Skin of body (tissue), 2 donors: ENCODE data around the gene ZFAND4. TPM values are rescaled to one million over a fixed set of nuclear protein-coding genes. Genes with fewer than 3 reads are reported as not detected.
"Not testable (repeated sequence)": the region's sequence is repeated elsewhere in the genome, so short reads cannot be mapped to it uniquely, and the experiment has no call there.

Experiments used
- DNase-seq: peaks from one replicate; lab custom pipeline; 2025; lab: John Stamatoyannopoulos, UW
- total RNA-seq: library from RNA; depleted of rRNA; stranded (reverse); fragments of >200 nt; gene quantifications from one replicate; pipeline ENCODE4 v1.2.3, GENCODE V29; 2014

The ZFAND4 gene
- total RNA-seq, result 12.3 TPM

DNA sequence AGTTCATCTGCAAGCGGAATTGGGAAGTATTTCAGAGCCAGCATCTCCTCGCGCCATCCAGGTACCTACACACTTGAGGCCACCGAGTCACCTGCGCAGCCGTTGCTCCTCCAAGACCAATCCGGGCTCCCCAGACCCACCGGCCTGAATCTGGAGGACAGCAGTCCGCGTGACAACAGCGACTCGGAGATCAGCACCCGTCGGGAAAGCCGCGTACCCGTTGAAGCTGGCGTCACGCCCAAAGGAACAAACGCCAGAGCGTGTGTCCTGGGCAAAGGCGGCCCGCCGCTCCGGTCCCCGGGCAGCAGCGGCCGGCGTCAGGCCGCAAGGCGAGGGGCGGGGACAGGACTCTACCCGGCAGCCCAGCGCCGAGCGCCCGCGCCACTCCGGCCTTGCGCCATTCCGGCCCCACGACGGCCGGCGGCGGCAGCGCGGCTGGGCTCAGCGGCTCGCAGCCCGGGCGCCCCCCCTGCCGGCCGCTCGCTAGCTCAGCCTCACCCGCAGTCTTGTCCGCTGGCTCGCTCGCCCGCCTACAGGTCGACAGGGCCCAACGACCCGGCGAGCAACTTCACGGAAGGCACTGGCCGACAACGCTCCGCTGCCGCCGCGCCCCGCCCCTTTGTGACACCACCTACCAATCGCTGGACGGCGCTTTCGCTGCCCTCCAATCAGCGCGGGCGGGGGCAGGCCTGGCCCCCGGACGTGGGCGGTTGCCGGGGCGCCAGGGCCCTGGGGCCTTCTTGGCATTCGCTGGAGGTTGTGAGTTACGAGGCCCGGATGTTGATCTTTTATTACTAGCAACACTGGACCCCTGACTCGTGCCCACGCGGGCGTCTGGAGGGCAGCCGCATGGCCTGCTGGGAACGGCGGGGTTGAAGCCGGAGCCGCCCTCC lies at the start of gene ZFAND4:
Gene ZFAND4 (minus strand): TSS at position 592 of the 893 bp plus-strand sequence. CDS start 9,047 bp downstream, outside the sequence.
- DNase-seq, result peak; percentile 92

DNA sequence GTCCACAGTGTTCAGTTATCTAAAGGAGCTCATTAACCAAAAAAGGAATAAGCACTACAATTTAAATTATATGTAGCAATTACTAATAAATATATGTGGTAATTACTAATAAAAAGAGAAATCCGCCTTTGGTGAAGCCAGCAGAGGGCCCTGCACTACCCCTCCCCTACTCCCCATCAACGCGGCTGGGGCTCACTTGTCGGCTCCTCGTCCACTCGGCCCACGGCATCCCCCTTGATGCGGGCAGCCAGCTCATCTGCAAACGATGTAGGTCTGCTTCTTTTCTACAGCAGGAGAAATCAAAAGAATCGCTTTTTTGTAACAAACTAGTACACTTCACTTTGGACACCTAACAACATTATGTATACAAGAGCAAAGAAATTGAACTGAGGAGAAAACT lies 48.9 kb upstream of the ZFAND4 start:
- not testable (repeated sequence) for DNase-seq

DNA sequence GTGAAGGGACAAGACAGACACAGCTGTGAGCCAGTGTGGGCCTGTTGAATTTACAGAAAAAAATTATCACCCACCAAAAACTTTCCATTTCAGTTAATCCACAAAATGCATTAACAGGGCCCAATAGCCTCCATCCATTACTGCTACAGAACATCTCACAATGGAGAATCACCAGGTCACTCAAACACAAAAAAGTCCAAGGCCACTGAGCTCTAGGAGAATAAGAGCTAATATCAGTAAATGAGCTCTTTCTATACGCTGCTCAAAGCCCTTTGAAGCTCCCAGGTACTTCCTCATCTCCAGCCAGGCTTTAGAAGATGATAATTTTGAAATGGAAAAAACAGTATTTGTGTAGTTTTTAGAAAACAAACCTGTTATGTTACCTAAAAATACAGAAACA lies 45.1 kb upstream of the ZFAND4 start:
- not testable (repeated sequence) for DNase-seq

DNA sequence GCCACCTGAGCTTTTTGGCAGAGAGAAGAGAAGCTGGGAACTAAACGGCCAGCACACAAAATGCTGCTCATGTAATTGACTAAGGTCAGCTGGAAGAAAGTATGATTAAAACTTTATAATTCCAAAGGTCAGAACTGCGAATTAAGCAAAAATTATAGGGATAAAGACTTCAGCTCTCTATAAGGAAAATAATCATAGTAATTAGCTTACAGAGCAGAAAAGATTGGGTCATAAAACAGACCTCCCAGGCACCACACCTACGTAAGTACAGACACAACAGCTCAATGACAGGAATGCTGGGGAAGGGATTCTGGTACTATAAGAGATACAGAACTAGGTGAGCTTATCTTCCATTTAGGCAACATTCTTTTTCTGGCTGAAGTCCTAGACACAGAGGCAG lies 44.5 kb upstream of the ZFAND4 start:
- not testable (repeated sequence) for DNase-seq

DNA sequence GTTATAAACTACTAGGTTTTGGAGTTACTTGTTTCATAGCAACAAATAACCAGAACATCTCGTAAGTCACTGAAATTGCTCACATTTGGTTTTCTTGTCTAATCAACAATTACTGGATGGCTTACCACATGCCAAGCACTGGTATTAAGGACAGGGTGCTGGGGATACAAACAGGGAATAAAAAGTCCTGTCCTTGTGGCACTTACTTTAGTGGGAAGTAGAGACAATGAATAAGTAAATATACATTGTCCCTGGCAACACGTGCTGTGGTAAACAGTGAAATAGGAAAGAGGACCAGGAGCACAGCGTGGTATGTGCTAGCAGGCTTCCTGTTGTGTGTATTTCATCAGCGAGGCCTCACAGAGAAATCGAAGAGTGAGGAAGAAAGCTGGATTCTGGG lies 38.7 kb upstream of the ZFAND4 start:
- not testable (repeated sequence) for DNase-seq

DNA sequence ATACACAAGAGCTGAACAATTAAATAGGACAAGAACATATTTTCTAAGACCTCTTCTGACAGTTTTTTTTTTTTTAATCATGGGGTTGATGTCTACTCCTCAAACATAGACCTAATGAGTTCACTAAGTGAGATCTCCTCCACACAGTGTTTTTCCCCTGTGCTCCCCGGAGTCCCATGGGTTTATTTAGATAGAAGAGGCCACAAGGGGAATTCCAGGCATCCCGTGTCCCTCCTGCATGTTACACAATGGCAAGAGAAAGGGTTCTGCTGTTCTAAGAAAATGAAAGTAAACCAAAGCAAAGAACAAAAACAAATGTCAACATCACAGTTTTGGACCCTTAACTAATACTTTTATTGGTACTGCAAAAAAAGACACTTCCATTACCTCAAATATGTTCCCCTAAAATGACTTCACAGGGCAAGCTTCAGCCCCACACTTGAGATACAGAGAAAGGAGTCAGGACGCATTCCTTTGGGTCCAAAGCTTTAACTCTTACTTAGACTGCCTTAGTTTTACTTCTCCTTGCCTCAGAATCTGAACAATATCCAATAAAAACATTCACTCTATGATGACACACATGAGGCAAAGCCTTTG lies 37.7 kb upstream of the ZFAND4 start:
- DNase-seq, result not testable (repeated sequence)

DNA sequence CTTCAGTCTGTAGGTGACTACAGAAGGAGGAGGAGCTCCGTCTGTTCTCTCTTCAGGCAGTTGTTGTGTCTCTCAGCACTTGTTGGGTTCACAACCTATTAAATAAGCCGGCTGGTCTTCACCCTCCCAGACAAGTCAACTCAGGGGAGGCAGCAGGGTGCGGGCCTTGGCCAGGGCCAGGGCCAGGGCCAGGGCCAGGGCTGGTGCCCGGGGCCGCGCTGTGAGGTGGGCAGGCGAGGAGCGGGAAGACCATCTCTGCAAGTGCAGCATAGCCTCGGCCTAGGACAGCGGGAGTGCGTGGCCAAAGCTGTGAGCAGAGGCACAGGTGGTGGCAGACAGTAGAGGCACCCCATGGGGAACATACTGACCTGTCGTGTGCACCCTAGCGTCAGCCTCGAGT lies 5.9 kb upstream of the ZFAND4 start:
- not testable (repeated sequence) for DNase-seq

DNA sequence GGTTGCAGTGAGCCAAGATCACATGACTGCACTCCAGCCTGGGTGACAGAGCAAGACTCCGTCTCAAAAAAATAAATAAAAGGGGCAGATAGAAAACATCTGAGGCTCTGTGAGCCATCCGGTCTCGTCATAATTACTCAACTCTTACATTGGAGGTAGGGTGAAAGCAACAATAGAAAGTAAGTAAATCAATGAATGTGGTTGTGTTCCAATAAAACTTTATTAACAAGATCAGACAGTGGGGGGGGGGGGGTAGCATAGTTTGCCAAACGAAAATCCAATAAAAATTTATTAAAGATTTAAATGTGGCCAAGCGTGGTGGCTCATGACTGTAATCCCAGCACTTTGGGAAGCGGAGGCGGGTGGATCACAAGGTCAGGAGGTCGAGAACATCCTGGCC lies 2.8 kb upstream of the ZFAND4 start:
- no peak for DNase-seq

DNA sequence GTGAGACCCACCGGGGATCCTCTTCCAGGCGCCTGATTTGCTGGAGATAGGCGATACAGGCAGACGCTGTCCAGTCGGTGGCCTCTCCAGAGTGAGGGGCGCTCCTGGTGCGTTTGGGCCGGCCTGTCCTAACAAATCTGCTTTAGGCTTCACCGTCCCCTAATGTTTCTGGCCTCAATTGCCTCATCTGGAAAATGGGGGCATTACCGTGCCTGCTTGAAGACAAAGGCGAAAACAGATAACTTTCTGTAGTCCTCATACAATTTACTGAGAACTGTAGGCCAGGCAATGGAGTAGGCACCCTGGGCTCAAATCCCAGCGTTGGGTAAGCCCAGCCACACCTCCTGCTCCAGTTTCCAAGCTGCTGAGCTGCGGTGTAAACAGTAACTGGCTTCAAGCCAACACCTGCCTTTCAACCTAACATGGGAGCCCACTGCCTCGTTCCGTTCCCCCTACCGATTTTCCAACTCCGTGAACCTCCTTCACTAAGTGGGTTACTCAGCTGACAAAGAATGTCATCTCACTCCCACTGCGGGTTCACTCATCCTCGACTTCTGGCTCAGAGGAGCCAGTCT lies 589 bp upstream of the ZFAND4 start:
- DNase-seq, result no peak

DNA sequence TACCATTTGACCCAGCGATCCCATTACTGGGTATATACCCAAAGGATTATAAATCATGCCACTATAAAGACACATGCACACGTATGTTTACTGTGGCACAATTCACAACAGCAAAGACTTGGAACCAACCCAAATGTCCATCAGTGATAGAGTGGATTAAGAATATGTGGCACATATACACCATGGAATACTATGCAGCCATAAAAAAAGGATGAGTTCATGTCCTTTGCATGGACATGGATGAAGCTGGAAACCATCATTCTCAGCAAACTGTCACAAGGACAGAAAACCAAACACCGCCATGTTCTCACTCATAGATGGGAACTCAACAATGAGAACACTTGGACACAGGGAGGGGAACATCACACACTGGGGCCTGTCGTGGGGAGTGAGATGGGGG lies 1.3 kb downstream of the ZFAND4 start:
- DNase-seq, result not testable (repeated sequence)

DNA sequence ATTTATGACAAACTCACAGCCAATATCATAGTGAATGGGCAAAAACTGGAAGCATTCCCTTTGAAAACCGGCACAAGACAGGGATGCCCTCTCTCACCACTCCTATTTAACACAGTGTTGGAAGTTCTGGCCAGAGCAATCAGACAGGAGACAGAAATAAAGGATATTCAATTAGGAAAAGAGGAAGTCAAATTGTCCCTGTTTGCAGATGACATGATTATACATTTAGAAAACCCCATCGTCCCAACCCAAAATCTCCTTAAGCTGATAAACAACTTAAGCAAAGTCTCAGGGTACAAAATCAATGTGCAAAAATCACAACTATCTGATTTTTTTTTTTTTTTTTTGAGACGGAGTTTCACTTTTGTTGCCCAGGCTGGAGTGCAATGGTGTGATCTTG lies 2.7 kb downstream of the ZFAND4 start:
- DNase-seq, result not testable (repeated sequence)

DNA sequence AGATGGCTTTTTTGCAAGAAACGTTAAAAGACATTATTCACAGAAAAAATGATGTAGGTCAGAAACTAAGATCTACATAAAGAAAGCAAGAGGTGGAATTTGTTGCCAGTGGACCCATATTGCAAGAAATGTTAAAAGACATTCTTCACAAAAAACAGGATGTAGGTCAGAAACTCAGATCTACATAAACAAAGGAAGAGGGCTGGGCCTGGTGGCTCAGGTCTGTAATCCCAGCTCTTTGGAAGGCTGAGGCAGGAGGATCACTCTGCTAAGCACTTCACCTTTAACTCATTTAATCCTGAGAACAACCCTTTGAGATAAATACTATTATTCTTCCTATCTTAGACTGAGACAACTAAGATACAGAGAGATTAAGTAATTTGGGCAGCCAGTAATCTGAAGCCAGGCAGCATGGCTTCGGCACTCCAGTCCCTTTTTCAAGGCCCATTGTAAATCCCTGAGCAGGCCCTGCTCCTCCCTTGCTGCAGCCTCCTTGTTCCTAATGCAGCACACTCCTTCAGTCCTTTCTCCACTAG lies 11.6 kb downstream of the ZFAND4 start:
- no peak for DNase-seq

DNA sequence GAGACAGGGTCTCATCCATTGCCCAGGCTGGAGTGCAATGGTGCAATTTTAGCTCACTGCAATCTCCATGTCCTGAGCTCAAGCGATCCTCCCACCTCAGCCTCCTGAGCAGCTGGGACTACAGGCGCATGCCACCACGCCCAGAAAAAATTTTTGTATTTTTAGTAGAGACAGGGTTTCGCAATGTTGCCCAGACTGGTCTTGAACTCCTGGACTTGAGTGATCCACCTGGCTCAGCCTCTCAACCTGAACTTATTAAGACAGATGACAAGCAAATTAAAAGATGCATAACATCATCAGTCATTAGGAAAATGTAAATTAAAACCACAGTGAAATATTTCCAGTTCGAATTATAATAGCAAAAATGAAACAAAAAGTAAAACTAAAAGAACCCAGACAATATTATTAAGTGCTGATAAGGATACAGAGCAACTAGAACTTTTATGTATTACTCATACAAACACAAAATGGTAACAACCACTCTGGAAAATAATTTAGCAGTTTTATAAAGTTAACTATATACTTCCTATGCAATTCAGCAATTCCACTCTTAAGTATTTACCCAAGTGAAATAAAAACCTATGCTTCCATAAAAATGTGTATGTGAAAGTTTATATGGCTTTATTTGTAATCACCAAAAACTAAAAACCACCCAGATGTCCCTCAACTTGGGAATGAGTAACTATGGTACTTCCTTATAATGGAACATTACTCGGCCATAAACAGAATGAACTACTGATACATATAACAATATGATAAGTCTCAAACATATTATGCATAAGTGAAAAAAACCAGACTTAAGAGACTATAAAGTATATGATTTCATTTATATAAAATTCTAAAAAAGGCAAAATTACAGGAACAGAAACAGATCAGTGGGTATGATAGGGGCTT lies 15.3 kb downstream of the ZFAND4 start:
- no peak for DNase-seq

DNA sequence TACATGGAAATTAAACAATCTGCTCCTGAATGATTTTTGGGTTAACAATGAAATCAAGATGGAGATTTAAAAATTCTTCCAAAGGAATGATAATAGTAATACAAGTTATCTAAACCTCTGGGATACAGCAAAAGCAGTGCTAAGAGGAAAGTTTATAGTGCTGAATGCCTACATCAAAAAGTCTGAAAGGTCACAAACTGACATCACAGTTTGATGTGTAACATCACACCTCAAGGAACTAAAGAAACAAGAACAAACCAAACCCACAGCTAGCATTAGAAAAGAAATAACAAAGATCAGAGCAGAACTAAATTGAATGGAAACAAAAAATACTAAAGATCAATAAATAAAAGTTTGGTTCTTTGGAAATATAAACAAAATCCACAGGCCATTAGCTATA lies 17.4 kb downstream of the ZFAND4 start:
- DNase-seq, result no peak

DNA sequence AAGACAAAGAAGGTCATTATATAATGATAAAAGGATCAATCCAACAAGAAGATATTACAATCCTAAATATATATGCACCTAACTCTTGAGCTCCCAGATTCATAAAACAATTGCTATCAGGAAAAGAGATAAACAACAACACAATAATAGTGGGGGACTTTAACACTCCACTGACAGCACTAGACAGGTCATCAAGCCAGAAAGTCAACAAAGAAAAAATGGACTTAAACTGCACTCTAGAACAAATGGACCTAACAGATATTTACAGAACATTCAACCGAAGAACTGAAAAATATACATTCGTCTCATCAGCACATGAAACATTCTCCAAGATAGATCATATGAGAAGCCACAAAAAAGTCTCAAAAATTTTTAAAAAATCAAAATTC lies 17.8 kb downstream of the ZFAND4 start:
- not testable (repeated sequence) for DNase-seq

DNA sequence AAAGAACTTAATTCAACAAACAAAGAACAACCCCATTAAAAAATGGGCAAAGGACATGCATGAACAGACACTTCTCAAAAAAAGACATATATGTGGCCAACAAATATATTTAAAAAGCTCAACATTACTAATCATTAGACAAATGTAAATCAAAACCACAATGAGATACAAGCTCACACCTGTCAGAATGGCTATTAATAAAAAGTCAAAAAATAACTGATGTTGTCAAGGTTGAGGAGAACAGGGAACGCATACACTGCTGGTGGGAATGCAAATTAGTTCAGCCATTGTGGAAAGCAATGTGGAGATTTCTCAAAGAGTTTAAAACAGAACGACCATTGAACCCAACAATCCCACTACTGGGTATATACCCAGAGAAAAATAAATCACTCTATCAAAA lies 19.1 kb downstream of the ZFAND4 start:
- no peak for DNase-seq

DNA sequence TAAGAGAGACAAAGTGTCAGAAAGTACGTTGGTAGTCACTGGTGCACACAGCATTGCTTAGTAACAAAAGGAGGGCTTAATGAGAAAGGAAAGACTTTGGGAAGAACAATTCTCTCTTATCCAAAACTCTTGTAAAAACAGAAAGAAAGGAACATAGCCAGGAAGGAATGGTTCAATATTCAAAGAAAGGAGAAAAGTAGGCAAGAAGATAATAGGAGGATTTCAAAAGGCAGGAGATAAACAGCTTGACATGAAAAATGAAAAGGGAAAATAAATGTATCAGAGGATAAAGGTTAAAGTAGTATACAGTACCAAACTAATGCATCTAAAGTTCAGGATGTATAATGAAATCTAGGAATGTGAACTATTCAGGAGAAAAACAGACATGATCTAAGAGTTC lies 20.1 kb downstream of the ZFAND4 start:
- no peak for DNase-seq

DNA sequence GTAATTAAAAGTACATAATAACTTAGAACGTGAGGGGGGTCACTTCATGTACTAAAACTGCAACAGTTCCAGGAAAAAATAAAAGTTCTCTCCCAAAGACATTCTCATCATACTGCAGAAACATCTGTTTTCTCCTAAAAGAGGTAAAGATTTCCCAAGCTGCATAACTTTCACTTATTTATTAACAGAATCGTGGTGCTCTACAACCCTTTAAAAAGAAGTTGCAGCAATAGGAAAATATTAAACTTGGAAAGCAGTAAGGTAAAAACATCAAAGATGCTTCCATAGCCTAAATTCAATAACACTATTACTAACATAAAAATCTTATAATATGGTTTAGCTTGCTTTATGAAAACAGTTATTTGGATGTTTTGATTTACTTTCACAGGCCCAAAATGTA lies 23.3 kb downstream of the ZFAND4 start:
- DNase-seq, result no peak

DNA sequence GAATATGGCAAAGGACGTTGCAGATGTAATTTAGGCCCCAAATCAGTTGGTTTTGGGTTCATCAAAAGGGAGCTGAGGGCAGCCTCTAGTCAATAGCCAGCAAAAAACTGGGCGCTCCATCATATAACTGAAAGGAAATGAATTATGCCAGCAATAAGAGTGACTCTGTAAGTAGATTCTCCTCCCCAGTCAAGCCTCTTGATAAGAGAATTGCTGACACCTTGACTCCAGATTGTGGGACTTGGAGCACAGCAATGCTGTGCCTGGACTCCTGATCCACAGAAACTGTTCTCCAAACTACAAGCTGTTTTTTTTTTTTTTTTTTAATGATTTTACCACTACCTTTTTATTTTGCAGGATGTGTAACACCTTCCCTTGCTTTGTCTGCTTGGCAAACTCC lies 25.5 kb downstream of the ZFAND4 start:
- DNase-seq, result no peak

DNA sequence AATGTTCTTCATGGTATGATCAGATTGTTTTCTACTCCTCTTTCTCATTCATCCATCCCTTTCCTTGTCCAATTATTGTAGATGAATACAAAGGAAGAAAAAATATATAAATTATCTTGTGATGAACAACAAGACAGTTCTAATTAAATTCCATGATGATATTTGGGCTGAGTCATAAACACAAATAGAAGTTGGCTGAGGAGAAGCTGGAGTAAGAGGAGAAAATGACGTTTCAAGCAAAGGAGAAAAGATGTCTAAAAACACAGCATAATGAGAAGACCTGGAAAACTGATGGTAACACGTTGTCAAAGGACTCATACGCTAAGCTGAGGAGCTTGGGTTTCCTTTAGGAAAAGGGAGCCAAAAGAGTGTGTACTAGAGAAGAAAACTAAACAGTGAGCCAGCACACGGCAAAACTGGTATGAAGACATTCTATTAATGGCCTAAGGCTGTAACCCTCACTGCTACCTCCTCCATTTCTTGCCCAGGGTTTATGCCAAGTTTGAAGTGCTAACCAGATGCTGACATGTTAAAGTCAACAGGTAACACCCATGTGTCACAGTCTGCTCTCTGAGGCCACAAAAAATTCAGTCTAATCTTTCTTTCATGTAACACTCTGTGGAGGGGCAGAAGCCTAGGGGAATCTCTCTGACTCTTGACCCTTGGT lies 26.1 kb downstream of the ZFAND4 start:
- DNase-seq, result no peak

DNA sequence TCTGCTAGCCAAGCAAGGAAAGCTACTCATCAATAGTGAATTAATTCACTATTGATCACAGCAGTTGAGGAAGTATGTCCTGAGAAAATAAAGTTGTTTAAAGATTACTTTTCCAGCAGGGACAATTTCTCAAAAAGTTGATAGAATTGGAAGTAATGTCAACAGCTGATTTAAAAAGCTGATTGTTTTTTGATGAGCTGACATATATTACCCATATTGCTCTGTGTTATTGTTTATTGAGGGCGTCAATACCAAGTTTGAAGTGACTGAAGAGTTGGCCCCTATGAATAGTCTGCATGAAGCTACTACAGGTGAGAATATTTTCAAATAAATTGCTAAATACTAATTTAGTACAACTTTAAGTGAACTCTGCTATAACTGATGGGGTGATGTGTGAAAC lies 28.0 kb downstream of the ZFAND4 start:
- DNase-seq, result no peak
